Amniotic epithelial cell (primary cell): ENCODE results near the gene CD63.

ENCODE experiments used
- DNase-seq: peaks from one replicate; pipeline ENCODE4 v3.0.0-alpha.2; 2010; ENCODE audit warnings: low read depth

The CD63 gene

DNA sequence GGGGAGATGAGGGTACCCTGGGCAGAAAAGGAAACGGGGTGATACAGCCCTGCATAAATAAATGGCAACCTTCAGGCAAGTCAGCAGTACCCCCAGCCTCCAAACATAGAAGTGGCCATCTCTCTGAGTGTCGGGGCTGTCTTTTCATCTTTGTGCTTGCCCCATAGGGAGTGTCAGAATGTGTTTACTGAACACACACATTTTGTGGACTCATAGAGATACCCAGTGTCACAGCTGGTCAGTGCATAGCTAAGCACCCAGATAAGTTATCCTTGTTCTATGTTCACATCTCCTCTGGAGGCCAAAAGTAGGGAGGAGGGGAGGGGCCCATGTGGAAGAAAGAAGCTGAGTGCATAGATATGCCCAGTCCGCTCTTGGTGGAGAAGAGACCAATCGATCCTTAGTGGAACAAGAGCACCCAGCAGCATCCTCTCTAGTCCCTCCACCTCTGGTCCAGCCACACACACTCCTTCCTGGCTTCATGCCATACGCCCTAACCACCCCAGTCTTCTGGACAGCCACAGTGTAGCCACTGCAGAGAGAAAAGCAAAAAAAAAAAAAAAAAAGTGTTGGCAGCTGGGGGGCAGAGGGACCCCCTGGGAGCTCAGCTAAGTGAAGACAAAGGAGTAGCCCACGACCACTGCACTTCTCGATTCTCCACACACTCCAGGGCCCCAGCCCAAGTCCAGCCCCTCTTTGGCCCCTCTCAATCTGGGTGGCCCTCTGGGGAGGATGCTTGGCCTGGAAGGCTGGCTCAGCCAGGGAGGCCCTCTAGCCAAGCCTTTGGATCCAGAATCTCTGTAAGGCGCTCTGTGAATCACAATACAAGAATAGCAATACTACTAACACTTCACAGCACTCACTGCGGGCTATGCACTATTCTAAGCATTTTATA, 23.7 kb downstream of the CD63 start:
- DNase-seq: no peak

DNA sequence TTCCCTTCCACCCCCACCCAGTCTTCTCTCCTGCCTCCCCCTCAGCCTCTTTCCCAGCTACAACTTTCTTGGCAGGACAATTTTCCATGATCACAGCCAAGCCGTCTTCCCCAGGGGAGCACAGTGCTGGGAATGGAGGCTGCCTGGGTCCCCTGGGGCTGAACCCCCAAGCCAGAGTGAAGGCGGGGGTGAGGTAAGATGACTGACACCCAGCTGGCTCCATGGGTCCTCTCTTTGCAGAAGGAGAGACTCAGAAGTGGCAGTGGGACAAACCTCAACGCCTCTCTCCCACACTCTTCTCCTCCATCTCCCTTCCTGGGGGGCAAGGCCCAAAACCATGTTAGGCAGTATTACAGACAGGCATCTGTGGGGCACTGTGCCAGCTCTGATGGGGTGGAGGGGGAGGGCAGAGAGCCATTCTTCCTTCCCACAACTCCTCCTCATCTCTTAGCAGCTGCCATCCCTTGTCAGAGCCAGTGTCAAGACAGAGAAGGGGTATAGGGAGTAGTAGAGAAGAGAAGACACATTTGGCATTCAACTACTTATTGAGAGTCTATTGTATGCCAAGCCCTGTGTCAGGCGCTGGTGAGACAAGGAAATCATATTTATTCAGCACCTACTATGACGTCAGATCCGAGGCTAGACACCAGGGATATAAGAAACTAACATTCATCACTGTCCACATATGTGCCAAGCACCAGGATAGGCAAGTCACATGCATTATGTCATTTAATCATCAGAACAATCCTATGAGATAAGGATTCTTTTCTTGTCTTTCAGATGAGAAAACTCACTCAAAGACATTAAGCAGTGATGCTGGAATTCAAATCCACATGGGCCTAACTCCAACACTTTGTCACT, 24.7 kb downstream of the CD63 start:
- no peak for DNase-seq

DNA sequence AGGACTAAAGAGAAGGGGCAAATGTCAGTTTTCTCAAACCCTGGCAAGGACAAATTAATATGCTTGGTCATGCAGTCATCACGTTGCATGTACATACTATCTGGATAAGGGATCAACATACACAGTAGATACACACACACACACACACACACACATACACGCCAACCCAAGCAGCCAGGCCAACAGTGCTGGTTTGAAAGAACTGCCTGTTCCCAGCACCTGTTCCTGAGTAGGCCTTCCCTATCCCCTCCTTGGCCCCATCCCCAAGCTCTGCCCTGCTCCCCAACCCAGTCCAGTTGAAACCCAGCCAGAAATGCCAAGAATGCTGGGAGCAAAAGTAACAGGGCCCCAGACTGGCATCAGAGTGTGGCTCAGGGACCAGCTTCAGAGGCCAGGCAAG, 25.5 kb downstream of the CD63 start:
- DNase-seq: no peak

DNA sequence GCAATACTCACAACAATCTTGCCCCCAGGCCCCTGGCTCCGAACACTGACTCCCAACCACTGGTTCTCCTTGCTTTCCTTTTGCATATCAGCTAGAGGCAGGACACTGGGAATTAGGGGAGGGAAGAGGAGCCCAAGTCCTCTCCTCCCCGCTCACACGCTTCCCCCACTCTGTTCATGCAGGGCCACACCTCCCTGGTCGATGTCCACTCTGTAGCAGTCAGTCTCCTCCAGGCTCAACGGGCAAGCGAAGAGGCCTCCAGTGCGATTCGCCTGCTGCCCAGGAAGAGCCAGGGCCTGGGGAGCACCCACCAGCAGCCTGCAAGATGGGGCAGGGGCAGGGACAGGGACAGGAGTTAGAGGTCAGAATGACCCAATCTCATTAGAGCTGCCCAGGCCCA, 25.9 kb downstream of the CD63 start:
- DNase-seq: no peak

DNA sequence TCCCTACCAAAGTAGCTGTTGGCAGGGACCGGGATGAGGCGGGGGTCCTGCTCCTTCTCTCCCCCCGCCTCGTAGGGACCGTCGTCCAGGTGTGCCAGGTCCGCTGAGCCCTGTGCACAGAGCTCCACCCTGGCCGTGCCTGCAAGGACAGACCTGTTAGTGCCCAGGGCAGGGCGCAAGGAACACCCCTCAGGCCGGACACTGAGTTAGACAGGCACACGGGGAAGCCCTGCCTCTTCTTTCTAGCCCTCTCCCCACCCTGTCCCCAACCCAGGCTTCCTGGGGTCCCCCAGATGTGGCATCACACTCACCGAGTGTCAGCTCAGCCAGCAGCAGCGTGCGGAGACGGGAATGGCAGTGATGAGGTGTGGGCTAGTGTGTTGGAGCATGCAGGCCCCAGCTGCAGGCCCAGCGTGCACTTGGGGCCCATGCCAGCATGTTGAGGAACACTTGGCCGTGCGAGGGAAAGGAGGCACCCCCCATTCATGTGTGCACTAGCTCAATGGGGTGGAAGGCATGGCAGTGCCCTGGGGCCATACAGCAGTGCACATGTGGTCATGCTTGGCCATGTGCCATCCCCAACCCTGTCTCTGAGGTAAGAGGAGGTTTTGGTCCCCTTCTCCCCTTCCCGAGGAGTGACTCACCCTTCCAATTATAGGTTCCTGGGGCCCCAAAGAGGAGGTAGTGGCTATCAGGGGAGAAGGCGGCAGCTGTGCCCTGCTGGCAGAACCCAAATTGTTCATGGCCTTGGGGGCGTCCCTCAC, 28.4 kb downstream of the CD63 start:
- no peak for DNase-seq

DNA sequence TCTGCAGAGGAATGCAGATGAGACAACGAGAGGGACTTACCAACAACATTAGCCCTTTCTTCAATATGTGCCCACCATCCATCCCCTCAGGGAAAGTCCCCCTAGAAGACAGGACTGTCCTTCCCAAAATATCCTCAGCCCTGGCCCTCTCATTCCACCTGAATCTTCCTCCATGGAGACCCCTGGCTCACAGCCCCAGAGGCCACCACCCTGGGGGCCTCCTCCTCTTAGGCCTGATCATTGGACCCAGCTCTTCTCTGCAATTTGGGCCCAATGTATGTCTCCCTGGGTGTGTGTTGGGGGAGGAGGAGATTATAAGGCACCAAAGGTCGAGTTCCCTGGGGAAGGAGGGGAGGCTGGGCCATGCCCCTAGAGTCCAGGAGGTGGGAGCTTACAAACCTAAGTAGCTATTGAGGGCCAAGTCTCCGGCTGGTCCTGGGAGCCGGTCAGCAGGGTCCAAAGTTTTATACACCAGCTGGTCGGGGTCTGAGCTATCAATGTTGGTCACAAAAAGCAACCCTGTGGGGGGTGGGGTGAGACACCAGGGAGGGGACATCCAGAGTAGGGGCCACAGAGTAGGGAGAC, 29.2 kb downstream of the CD63 start:
- no peak for DNase-seq

DNA sequence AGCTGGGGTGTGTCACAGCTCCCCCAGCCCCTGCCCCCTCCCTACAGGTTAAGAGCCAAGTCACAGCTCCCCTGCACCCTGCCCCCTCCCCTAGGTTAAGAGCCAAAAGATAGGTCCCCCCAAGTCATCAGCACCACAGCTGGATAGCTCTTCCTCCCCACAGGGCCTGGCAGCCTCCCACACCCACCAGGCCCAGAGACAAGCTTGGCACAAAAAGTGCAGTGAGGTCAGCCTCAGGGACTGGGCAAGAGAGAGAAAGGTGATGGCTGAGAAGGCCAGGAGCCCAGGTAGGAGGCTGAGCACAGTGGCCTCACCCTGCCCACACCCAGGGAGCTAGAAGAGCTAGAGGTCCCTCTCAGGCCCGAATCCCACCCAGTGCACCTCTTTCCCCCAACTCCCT, 29.8 kb downstream of the CD63 start:
- DNase-seq: no peak

DNA sequence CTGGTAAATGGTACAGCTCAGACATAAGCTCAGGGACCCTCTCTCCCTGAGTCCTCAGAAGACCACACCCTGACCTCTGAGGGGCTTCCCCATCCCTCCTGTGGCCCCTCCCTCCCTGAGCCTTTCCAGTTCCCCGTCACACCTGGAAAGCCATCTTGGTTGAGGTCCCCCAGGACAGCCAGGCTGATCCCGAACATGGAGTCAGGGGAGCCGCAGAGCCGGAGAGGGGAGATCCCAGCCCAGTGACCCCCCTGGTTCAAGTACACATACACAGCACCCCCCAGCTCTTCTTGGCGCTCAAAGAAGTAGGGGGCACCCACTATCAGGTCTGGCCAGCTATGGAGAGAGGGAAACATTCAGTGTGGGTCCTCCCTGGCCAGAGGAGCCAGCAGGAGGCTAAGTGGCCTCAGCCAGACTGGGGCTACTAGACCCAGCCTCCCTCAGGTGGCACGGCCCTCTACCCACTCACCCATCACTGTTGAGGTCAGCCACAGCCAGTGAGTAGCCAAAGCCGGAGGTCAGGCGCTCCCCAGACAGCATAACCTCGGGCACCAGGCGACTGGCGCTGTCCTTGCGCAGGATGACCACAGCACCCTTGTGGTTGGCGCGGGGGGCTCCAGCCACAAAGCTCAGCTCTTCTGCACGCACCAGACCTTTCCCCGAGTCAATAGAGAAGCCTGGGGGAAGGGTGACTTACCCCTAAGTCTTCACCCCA, 30.4 kb downstream of the CD63 start:
- no peak for DNase-seq

DNA sequence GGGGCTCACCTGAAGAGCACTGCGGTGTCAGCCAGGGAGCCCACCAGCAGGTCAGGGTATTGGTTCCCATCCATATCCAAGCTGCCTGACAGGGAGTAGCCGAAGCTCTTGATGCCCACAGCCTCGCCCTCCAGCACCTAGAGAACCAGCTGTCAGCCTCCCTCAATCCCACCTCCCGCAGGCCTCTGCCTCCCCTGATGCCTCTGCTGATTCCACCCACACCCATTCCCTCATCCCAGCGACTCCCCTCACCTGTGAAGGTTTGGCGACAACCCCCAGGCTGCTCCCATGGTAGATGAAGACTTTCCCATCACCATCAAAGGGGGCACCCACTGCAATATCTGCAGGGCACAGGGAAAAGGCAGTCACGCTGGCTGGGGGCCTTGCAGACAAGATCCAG, 31.1 kb downstream of the CD63 start:
- DNase-seq: no peak

DNA sequence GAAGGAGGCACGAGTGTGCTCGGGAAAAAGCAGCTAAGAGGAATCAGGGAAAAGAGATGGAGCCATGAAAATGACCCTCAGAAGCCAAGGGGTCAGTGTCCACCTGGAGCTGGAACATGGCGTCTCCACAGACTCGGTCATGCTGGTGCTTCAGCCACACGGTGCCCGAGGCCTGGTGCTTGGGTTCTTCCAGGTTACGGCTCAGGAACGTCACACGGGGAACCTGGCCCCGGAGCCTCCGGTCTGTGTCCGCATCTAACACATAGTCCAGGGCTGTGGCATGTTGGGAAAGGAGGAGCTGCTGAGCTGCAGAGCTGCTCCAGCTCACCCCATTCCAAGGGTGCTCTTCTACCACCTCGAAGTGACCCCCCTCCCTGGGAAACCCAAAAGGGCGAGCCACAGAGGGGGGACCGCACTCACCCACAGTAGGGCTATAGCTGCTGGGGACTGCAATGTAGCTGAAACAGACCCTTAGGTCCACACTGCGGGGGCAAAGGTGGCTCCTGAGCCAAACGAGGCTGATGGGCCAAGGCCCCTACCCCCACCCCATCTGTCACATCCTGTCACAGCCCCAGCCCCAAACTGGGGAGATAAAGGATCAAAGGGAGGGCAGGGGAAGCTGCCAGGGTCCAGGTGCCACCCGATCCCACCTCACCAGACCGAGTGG, 31.9 kb downstream of the CD63 start:
- no peak for DNase-seq

DNA sequence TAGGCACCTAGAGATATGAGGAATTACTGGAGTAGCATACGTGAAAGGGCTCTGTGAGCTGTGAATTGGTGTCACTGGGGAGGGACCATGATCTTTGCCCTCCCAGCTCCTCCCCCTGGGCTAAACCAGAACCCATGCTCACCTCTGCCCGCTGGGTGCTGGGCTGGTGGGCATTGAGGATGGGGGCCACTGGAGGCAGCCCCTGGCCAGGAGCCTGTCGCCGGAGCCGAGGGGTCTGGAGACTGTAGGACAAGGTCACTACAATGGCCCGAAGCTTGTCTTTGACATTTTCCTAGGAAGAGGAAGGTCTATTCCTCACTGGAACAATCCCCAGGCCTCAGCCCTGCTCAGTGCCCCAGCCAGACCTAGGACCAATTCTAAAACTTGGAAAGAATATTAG, 32.7 kb downstream of the CD63 start:
- DNase-seq: no peak

DNA sequence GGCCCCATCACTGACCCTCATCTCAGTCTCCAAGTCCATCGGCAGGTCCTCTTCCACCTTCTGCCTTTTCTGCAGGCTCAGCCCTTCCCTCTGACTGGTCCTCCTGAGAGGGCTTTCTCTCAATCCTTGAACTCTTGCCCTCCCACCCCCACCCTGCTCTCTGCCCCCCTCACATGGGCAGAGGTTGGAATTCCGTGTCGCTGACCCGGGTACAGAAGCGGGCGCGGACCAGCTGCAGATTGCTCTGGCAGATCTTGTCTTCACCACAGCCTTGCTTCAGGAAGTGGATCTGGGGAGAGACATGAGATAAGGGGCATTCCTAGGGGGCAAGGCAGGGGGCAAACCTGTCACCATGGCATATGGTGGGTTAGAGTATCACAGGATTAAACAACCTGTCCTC, 33.5 kb downstream of the CD63 start:
- no peak for DNase-seq

DNA sequence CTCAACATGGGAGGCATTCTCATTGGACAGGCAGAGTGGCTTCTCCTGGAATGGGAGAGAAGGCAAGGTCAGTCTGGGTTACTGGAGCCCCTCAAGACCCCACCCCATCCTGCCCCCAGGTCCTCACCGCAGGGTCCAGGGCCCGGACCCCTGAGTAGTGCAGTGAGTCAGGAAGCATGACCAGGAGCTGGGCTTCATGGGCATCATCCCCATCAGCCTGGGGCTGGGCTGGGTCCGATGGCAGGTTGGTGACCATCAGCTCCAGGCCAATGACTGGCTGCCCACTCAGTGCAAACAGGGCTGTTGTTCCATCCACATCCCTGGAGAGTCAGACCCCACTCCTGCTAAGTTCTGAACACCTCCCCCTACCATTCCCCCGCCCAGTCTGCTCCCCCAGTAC, 34.2 kb downstream of the CD63 start:
- DNase-seq: no peak

DNA sequence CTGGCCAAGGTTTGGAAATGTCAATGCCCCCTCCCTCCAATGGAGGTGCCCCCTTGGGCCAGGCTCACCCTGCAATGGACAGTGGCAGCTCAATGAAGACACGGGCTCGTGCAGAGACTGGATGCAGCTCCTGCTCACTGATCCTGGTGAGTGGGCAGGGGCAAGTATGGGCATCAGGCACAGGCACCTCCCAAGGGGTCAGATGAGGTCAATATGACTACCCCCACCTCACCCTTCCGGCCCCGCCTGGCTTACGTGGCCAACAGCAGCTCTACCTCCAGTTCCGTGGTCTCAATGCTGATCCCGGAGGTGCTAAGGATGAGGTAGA, 34.7 kb downstream of the CD63 start:
- DNase-seq: no peak

DNA sequence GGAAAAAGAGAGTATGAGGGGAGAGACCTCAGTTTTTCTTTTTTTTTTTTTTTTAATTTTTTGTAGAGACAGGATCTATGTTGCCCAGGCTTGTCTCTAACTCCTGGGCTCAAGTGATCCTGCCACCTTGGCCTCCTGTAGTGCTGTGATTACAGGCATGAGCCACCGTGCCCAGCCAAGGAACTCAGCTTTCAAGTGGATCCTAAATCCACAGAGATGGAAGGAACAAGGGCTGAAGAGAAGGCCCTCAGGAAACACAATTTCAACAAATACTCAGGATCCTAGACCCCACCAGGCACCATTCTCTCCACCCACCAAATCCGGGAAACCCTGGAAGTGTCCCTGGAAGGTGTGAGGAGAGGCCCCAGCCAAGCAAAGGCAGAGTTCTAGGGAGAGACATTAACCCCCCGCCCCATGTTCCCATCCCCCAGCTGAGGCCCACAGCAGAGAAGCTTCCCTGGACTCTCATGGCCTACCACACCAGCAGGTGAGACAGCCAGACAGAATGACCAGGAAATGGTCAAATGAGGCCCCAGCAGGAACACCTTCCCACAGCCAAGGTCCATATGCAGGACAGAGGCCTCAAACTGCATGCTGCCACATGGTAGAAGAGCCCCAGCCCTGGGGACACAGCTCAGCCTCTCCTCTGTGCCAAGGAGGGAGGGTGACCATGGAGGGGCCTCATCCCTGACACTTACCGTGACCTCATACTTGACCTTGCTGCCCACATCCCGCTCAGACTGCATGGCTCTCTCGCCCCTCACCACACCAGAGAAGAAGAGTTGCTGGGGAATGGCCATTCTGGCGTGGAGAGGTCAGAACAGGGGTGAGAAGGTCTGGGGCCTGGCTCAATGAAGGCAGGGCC, 35.3 kb downstream of the CD63 start:
- no peak for DNase-seq

DNA sequence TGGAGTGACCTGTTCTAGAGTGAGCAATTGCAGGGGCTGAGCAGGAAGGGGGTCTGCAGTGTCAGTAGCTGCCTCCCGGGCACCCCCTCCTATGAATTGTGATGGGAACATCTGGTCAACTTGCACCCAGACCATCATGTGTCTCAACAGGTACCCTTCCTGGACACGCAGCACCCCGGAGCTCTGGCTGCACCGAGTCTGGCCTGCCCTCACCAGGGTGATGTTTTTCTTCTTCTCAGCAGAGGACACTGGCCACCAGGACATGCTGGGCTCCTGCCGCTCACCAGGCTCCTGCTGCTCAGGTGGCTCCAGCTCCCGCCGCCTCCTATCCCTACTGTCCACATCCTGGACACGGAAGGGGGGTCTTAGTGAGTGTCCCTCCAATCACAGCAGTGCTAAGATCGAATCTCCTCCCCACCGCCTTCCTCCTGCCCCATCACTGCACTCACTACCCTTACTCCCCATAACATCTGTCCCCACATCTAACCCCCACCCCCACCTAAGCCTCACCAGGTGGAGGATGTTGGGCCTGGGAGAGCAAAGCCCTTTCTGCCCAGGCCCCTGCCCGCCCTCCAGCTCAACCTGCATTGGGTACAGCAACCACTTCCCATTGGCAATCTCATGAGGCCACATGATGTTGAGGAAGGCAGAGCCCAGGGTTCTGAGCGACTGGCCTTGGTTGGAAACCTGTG, 36.0 kb downstream of the CD63 start:
- DNase-seq: no peak

DNA sequence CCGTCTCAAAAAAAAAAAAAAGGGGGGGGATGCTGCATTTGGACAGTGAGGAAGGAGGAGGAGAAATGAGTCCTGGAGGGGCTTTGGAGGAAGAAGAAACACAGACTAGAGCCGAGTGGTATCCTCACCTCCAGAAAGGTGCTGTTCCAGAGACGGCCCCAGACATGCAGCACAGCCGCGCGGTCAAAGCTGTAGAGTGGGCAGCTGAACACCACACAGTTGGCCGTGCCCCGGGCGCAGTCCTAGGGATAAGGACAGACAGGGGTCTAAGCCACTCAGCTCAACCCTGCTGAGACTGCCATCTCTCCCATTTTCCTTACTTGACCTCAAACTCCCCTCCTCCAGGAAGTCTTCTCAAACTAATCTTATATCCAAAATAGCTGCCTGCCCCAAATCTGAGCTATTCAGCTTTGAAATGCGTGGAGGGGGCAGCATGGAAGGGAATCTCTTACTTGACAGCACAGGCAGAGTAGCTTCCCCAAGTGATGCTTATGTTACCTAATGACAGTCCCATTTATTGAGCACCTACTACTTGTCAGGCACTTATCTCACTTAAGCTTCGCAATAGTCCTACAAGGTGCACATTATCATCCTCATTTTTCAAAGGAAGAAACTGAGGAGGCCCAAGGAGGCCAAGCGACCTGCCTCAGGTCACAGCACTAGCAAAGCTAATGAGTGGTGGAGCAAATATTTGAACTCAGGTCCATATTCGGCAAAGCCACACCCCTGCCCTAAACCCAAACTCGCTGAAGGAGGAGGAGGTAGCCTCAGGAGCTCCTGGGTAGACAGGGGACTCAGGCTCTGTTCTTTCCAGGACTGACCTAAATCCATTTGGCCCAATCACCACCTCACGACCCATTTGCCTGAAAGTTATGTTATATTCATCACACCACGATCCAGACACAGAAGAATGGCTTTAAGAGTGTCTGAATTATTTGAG, 39.8 kb downstream of the CD63 start:
- no peak for DNase-seq

DNA sequence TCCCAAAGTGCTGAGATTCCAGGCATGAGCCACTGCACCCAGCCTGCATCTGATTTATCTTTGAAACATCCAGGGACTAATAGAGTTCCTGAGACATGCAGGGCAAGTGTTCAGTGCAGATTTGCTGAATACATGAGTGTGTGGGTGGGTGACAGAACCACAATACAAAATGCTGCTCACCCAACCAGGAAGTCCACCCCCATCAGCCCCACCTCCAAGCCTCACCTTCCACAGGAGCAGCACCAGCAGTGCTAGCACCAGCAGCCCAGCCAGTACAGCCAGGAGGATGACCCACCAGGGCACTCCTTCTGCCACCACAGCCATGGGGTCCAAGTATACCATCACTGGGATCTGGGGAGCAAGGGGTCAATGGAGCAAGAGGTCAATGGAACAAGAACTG, 41.1 kb downstream of the CD63 start:
- DNase-seq: no peak
